GM12878 (cell line): ENCODE data around the gene GSG1.

Experiments
- ATF2 ChIP-seq: IDR thresholded peaks from 2 replicates; pipeline ENCODE4 v1.6.1; 2012; ENCODE audit warnings: low read length, inconsistent platforms
- CTCF ChIP-seq, 3 experiments: IDR thresholded peaks in 2 of 3; conservative IDR thresholded peaks in 1 of 3; 2 replicates each; pipeline ENCODE4 v1.5.1; 2011; ENCODE audit warnings: low read depth in 3 of 3, low read length in 3 of 3, mild to moderate bottlenecking in 3 of 3, control low read depth in 2 of 3, moderate library complexity in 2 of 3, inconsistent platforms in 1 of 3, mixed read lengths in 1 of 3; ENCODE audit not compliant: control insufficient read depth in 2 of 3, insufficient read depth in 1 of 3; ENCODE audit errors: extremely low read depth in 1 of 3
- EZH2 ChIP-seq: IDR thresholded peaks from 2 replicates; pipeline ENCODE4 v1.6.1; 2012; ENCODE audit warnings: low read depth, mild to moderate bottlenecking, control low read depth, inconsistent platforms, low read length, borderline replicate concordance; ENCODE audit not compliant: control insufficient read depth
- MAX ChIP-seq: IDR thresholded peaks from 2 replicates; pipeline ENCODE4 v1.6.1; 2012; ENCODE audit warnings: low read depth, low read length, improper control_type of control experiment
- POLR2A ChIP-seq: IDR thresholded peaks from 2 replicates; pipeline ENCODE4 v1.6.1; 2011; ENCODE audit warnings: low read depth, mild to moderate bottlenecking, low read length
- RCOR1 ChIP-seq: conservative IDR thresholded peaks from 2 replicates; pipeline ENCODE4 v1.6.1; 2012; ENCODE audit warnings: low read depth, low read length, improper control_type of control experiment
- SPI1 ChIP-seq: IDR thresholded peaks from 2 replicates; pipeline ENCODE4 v1.6.1; 2011; ENCODE audit warnings: low read depth, mild to moderate bottlenecking, low read length, moderate library complexity, borderline replicate concordance; ENCODE audit not compliant: insufficient read depth
- SUZ12 ChIP-seq: fragments of 200-600 bp; sonication (generic); IDR thresholded peaks from one replicate; pipeline ENCODE4 v1.6.1; 2018; ENCODE audit warnings: antibody characterized with exemption, mild to moderate bottlenecking; ENCODE audit not compliant: unreplicated experiment

GRCh38 chr12:13146336-13146938 lies 43.0 kb upstream of the GSG1 start:
- TF ChIP-seq CTCF (IDR thresholded peaks at IDR 0.05 in 2 of 3, conservative IDR thresholded peaks at IDR 0.05 in 1 of 3; ENCODE audit: control insufficient read depth in 2 of 3, extremely low read depth in 1 of 3, insufficient read depth in 1 of 3, low read depth in 3 of 3, low read length in 3 of 3) = no peak
- no peak for TF ChIP-seq EZH2
- no peak for TF ChIP-seq RCOR1
- no peak for TF ChIP-seq POLR2A
- TF ChIP-seq SUZ12 = no peak
- no peak for TF ChIP-seq MAX
- no peak for TF ChIP-seq SPI1
- TF ChIP-seq ATF2 = no peak
